ENCODE data around the gene TCP1.

DNA sequence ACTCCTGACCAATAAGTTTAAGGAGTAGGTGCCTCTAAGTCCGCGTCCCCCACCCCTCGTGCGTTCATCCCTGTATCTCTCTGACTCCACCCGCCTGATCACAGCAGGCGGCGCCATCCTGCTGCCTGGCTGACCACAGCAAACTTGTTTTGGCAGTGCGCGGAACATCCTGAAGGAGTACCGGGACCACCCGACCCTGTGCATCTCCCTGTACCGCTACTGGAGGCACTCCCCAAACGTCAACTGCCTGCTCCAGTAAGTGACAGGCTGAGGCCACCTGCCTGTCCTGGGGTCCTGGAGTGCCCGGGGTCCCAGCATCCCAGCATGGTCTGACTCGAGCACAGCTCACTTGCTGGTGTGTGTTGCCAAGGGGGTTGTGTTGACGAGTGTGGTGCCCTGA is 29.7 kb upstream of the TCP1 start:
- TF ChIP-seq, protein P1, sequence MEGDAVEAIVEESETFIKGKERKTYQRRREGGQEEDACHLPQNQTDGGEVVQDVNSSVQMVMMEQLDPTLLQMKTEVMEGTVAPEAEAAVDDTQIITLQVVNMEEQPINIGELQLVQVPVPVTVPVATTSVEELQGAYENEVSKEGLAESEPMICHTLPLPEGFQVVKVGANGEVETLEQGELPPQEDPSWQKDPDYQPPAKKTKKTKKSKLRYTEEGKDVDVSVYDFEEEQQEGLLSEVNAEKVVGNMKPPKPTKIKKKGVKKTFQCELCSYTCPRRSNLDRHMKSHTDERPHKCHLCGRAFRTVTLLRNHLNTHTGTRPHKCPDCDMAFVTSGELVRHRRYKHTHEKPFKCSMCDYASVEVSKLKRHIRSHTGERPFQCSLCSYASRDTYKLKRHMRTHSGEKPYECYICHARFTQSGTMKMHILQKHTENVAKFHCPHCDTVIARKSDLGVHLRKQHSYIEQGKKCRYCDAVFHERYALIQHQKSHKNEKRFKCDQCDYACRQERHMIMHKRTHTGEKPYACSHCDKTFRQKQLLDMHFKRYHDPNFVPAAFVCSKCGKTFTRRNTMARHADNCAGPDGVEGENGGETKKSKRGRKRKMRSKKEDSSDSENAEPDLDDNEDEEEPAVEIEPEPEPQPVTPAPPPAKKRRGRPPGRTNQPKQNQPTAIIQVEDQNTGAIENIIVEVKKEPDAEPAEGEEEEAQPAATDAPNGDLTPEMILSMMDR (IDR thresholded peaks at IDR 0.05; ENCODE audit: poor library complexity), result no peak
- TF ChIP-seq EZH2 (IDR thresholded peaks at IDR 0.05; ENCODE audit: borderline replicate concordance), result no peak
- no peak for TF ChIP-seq EZH2phosphoT487 (IDR thresholded peaks at IDR 0.05; ENCODE audit: low read depth, severe bottlenecking, unreplicated experiment)

All from hepatocyte (in vitro differentiated cells).